ENCODE data around the gene CFAP119. TPM values are rescaled to one million over a fixed set of nuclear protein-coding genes. Genes with fewer than 3 reads are reported as not detected.

The CFAP119 gene
- total RNA-seq, 1 donor from 2014 or later = 5.2 TPM

DNA sequence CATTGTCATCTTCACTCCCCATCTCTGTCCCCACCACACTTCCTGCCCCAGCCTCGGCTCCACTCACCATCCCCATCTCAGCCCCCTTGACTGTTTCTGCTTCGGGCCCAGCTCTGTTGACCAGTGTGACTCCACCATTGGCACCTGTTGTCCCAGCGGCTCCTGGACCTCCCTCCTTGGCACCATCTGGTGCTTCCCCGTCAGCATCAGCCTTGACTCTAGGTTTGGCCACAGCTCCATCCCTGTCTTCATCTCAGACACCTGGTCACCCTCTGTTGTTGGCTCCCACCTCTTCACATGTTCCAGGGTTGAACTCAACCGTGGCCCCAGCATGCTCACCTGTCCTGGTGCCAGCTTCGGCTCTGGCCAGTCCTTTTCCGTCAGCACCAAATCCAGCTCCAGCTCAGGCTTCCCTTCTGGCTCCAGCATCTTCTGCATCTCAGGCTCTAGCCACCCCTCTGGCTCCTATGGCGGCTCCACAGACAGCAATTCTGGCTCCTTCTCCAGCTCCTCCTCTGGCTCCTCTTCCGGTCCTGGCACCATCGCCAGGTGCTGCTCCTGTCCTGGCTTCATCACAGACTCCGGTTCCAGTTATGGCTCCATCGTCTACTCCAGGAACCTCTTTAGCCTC, 38.0 kb downstream of the CFAP119 start:
- H3K27ac Mint-ChIP-seq (ENCODE audit: unreplicated experiment) = peak overlapping the region; percentile 22
- H3K27me3 Mint-ChIP-seq (ENCODE audit: unreplicated experiment) = peaks cover 7% of the 10 kb centered on the region
- H3K36me3 Mint-ChIP-seq (ENCODE audit: low read depth, unreplicated experiment) = peaks cover 67% of the 10 kb centered on the region
- H3K4me1 Mint-ChIP-seq (ENCODE audit: unreplicated experiment) = peaks cover 6% of the 10 kb centered on the region
- TF ChIP-seq, protein P1, sequence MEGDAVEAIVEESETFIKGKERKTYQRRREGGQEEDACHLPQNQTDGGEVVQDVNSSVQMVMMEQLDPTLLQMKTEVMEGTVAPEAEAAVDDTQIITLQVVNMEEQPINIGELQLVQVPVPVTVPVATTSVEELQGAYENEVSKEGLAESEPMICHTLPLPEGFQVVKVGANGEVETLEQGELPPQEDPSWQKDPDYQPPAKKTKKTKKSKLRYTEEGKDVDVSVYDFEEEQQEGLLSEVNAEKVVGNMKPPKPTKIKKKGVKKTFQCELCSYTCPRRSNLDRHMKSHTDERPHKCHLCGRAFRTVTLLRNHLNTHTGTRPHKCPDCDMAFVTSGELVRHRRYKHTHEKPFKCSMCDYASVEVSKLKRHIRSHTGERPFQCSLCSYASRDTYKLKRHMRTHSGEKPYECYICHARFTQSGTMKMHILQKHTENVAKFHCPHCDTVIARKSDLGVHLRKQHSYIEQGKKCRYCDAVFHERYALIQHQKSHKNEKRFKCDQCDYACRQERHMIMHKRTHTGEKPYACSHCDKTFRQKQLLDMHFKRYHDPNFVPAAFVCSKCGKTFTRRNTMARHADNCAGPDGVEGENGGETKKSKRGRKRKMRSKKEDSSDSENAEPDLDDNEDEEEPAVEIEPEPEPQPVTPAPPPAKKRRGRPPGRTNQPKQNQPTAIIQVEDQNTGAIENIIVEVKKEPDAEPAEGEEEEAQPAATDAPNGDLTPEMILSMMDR (IDR thresholded peaks at IDR 0.05; ENCODE audit: unreplicated experiment) = no peak
- no peak for DNase-seq (ENCODE audit: low spot score)
- peak overlapping the region; percentile 75 for H3K4me3 Mint-ChIP-seq (ENCODE audit: unreplicated experiment)
- H3K9me3 Mint-ChIP-seq (ENCODE audit: unreplicated experiment) = no peaks in the 10 kb centered on the region

DNA sequence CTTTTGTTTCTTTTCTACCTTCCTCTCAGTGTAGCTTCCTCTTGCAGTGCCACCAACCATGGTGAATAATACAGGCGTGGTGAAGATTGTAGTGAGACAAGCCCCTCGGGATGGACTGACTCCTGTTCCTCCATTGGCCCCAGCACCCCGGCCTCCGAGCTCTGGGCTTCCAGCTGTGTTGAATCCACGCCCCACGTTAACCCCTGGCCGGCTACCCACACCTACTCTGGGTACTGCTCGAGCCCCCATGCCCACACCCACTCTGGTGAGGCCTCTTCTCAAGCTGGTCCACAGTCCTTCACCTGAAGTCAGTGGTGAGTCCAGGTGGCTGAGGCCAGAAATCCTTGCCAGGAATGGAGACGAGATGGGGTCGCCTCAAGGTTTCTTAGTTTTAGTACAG, 38.9 kb downstream of the CFAP119 start:
- TF ChIP-seq, protein P1 (IDR thresholded peaks at IDR 0.05; ENCODE audit: unreplicated experiment) = no peak
- Mint-ChIP-seq H3K4me3 (ENCODE audit: unreplicated experiment) (no peak overlapping the region), H3K36me3 (ENCODE audit: low read depth, unreplicated experiment) (peaks cover 61% of the 10 kb centered on the region), H3K27ac (ENCODE audit: unreplicated experiment) (no peak overlapping the region), H3K9me3 (ENCODE audit: unreplicated experiment) (no peaks in the 10 kb centered on the region), H3K4me1 (ENCODE audit: unreplicated experiment) (peaks cover 6% of the 10 kb centered on the region), H3K27me3 (ENCODE audit: unreplicated experiment) (peaks cover 7% of the 10 kb centered on the region)
- DNase-seq (ENCODE audit: low spot score) = no peak

DNA sequence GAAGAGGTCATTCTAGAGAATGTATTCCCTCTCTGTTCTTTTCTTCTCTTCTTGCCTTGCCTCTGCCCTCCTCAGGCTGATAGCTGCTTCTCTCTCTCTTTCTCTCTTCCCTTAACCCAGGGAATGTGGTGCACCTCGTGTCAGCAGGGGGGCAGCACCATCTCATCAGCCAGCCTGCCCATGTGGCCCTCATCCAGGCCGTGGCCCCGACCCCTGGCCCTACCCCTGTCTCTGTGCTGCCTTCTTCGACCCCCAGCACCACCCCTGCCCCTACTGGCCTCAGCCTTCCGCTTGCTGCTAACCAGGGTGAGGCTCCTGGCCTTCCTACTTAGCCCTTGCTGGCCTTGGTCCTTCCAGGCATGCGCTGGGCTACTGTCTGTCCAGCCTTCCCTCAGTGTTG, 39.4 kb downstream of the CFAP119 start:
- peaks cover 6% of the 10 kb centered on the region for H3K4me1 Mint-ChIP-seq (ENCODE audit: unreplicated experiment)
- peaks cover 7% of the 10 kb centered on the region for H3K27me3 Mint-ChIP-seq (ENCODE audit: unreplicated experiment)
- no peaks in the 10 kb centered on the region for H3K9me3 Mint-ChIP-seq (ENCODE audit: unreplicated experiment)
- H3K4me3 Mint-ChIP-seq (ENCODE audit: unreplicated experiment) = no peak overlapping the region
- H3K27ac Mint-ChIP-seq (ENCODE audit: unreplicated experiment) = no peak overlapping the region
- DNase-seq (ENCODE audit: low spot score) = no peak
- peaks cover 59% of the 10 kb centered on the region for H3K36me3 Mint-ChIP-seq (ENCODE audit: low read depth, unreplicated experiment)
- TF ChIP-seq, protein P1 (IDR thresholded peaks at IDR 0.05; ENCODE audit: unreplicated experiment) = no peak

DNA sequence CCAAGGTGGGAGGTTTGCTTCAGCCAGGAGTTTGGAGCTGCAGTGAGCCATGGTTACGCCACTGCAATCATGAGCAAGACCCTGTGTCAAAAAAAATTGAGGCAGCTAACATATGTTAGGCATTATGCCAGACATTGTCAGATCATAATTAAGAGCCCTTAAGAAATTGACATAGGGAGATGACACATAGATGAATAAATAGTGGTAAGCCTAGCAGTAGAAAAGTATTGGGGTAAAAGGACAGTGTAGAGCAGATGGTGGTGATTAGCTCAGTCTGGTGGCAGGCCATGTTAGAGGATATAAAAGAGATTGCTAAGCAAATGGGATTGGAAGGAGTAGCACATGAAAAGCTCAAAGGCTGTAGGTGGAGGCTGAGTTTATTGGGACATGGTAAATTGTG, 40.3 kb downstream of the CFAP119 start:
- Mint-ChIP-seq H3K9me3 (ENCODE audit: unreplicated experiment) (no peaks in the 10 kb centered on the region), H3K36me3 (ENCODE audit: low read depth, unreplicated experiment) (peaks cover 64% of the 10 kb centered on the region), H3K27me3 (ENCODE audit: unreplicated experiment) (peaks cover 7% of the 10 kb centered on the region), H3K4me3 (ENCODE audit: unreplicated experiment) (peak overlapping the region; percentile 24), H3K27ac (ENCODE audit: unreplicated experiment) (no peak overlapping the region), H3K4me1 (ENCODE audit: unreplicated experiment) (peaks cover 3% of the 10 kb centered on the region)
- no peak for DNase-seq (ENCODE audit: low spot score)
- TF ChIP-seq, protein P1 (IDR thresholded peaks at IDR 0.05; ENCODE audit: unreplicated experiment) = no peak

DNA sequence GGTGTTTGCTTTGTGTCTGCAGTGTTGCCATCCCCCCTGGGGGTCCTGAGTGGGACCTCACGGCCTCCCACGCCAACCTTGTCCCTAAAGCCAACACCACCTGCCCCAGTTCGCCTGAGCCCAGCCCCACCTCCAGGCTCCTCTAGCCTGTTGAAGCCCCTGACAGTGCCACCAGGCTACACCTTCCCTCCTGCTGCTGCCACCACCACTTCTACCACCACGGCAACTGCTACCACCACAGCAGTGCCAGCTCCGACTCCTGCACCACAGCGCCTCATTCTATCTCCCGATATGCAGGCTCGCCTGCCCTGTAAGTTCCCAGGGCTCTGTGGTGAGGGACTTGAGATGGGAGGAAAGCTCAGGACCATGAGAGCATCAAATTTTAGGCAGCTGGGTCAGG, 40.7 kb downstream of the CFAP119 start:
- Mint-ChIP-seq H3K27me3 (ENCODE audit: unreplicated experiment) (peaks cover 7% of the 10 kb centered on the region), H3K4me3 (ENCODE audit: unreplicated experiment) (peak overlapping the region; percentile 24), H3K4me1 (ENCODE audit: unreplicated experiment) (peaks cover 3% of the 10 kb centered on the region), H3K36me3 (ENCODE audit: low read depth, unreplicated experiment) (peaks cover 68% of the 10 kb centered on the region), H3K9me3 (ENCODE audit: unreplicated experiment) (no peaks in the 10 kb centered on the region), H3K27ac (ENCODE audit: unreplicated experiment) (no peak overlapping the region)
- DNase-seq (ENCODE audit: low spot score) = no peak
- TF ChIP-seq, protein P1 (IDR thresholded peaks at IDR 0.05; ENCODE audit: unreplicated experiment) = no peak
